ENCODE data around the gene PTCD1. TPM values are rescaled to one million over a fixed set of nuclear protein-coding genes. Genes with fewer than 3 reads are reported as not detected.

Gene PTCD1
- total RNA-seq, 1 experiment from 2014 or later = 11.1 TPM

GRCh38 chr7:99368750-99369389 lies 69.7 kb downstream of the PTCD1 start (continued):
- TF ChIP-seq, protein P1, sequence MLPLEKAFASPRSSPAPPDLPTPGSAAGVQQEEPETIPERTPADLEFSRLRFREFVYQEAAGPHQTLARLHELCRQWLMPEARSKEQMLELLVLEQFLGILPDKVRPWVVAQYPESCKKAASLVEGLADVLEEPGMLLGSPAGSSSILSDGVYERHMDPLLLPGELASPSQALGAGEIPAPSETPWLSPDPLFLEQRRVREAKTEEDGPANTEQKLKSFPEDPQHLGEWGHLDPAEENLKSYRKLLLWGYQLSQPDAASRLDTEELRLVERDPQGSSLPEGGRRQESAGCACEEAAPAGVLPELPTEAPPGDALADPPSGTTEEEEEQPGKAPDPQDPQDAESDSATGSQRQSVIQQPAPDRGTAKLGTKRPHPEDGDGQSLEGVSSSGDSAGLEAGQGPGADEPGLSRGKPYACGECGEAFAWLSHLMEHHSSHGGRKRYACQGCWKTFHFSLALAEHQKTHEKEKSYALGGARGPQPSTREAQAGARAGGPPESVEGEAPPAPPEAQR (CRISPR knock-in tag; IDR thresholded peaks at IDR 0.05) = no peak

Other genes with a start within 250 kb of the PTCD1 start
- not detected in 3 replicates for gene KPNA7, start 230.7 kb downstream of the PTCD1 start, total RNA-seq (2021)
- not detected in 3 replicates for gene MYH16, start 166.0 kb downstream of the PTCD1 start, total RNA-seq (2021)
- gene ARPC1A, start 112.9 kb downstream of the PTCD1 start, total RNA-seq (2021) = 149 to 160 TPM (median 150 TPM) in 3 replicates
- 63.3 to 70.2 TPM (median 66.2 TPM) in 3 replicates for gene ARPC1B, start 64.1 kb downstream of the PTCD1 start, total RNA-seq (2021)
- 157 to 177 TPM (median 160 TPM) in 3 replicates for gene PDAP1, start 30.2 kb downstream of the PTCD1 start, total RNA-seq (2021)
- gene BUD31, start 29.8 kb downstream of the PTCD1 start, total RNA-seq (2021) = 98.4 to 99.5 TPM (median 98.7 TPM) in 3 replicates
- 79.1 to 109 TPM (median 85.8 TPM) in 3 replicates for gene CPSF4, start 145 bp upstream of the PTCD1 start, total RNA-seq (2021)
- 454 to 480 TPM (median 463 TPM) in 3 replicates for gene ATP5MF, start 27.4 kb upstream of the PTCD1 start, total RNA-seq (2021)
- gene ZNF789, start 34.1 kb upstream of the PTCD1 start, total RNA-seq (2021) = 11.7 to 14.0 TPM (median 12.8 TPM) in 3 replicates
- gene ZNF394, start 61.5 kb upstream of the PTCD1 start, total RNA-seq (2021) = 23.0 to 24.0 TPM (median 23.1 TPM) in 3 replicates
- 14.5 to 15.7 TPM (median 15.5 TPM) in 3 replicates for gene ZKSCAN5, start 65.9 kb upstream of the PTCD1 start, total RNA-seq (2021)
- gene FAM200A, start 113.3 kb upstream of the PTCD1 start, total RNA-seq (2021) = 5.9 to 7.2 TPM (median 6.6 TPM) in 3 replicates
- 37.1 to 40.4 TPM (median 38.2 TPM) in 3 replicates for gene ZNF655, start 119.8 kb upstream of the PTCD1 start, total RNA-seq (2021)
- gene TMEM225B, start 159.5 kb upstream of the PTCD1 start, total RNA-seq (2021) = 0.78 to 0.81 TPM (median 0.78 TPM) in 3 replicates
- 16.3 to 20.1 TPM (median 19.9 TPM) in 3 replicates for gene ZSCAN25, start 178.1 kb upstream of the PTCD1 start, total RNA-seq (2021)
- gene CYP3A5, start 241.2 kb upstream of the PTCD1 start, total RNA-seq (2021) = 0.39 to 0.78 TPM (median 0.76 TPM) in 3 replicates

All from WTC11 (cell line).